Neural cell (in vitro differentiated cells): ENCODE results near the gene TGFBI. TPM values are rescaled to one million over a fixed set of nuclear protein-coding genes. Genes with fewer than 3 reads are reported as not detected.
"Not testable (repeated sequence)": the region's sequence is repeated elsewhere in the genome, so short reads cannot be mapped to it uniquely, and the experiment has no call there.

ENCODE experiments used
- H2AFZ ChIP-seq: fragments of 200-600, 300-800 bp; sonication (generic), shearing (Covaris generic); 2 replicates; pipeline ENCODE4 v1.6.0; 2014; ENCODE audit warnings: low read depth, mild to moderate bottlenecking, antibody characterized with exemption, low read length, moderate library complexity
- H3F3A ChIP-seq: fragments of 200-600 bp; shearing (Covaris generic); 2 replicates; pipeline ENCODE4 v1.6.1; 2016; ENCODE audit warnings: mild to moderate bottlenecking, moderate library complexity, mixed read lengths, antibody characterized with exemption, low read length; ENCODE audit not compliant: insufficient read depth, poor library complexity, severe bottlenecking
- H3K27ac ChIP-seq: fragments of 200-600, 300-800 bp; sonication (generic), shearing (Covaris generic); 2 replicates; pipeline ENCODE4 v1.5.1; 2014; ENCODE audit warnings: mild to moderate bottlenecking, low read length, moderate library complexity
- H3K27me3 ChIP-seq: fragments of 300-800, 200-600 bp; sonication (generic), shearing (Covaris generic); 2 replicates; pipeline ENCODE4 v1.6.0; 2014; ENCODE audit warnings: mild to moderate bottlenecking, low read depth, low read length, moderate library complexity; ENCODE audit not compliant: insufficient read depth
- H3K36me3 ChIP-seq: fragments of 300-800, 200-600 bp; sonication (generic), shearing (Covaris generic); 2 replicates; pipeline ENCODE4 v1.5.1; 2014; ENCODE audit warnings: mild to moderate bottlenecking, antibody characterized with exemption, low read length, moderate library complexity; ENCODE audit not compliant: insufficient read depth
- H3K4me2 ChIP-seq: fragments of 300-800, 200-600 bp; sonication (generic), shearing (Covaris generic); 2 replicates; pipeline ENCODE4 v1.6.0; 2014; ENCODE audit warnings: mild to moderate bottlenecking, low read length
- H3K4me3 ChIP-seq: fragments of 300-800, 200-600 bp; sonication (generic), shearing (Covaris generic); 2 replicates; pipeline ENCODE4 v1.5.1; 2014; ENCODE audit warnings: mild to moderate bottlenecking, low read length, moderate library complexity
- H3K79me2 ChIP-seq: fragments of 200-600 bp; shearing (Covaris generic); replicated peaks from 2 replicates; pipeline ENCODE4 v1.6.0; 2014; ENCODE audit warnings: mild to moderate bottlenecking, low read length, moderate library complexity; ENCODE audit not compliant: insufficient read depth
- H3K9ac ChIP-seq: fragments of 300-800, 200-600 bp; sonication (generic), shearing (Covaris generic); 2 replicates; pipeline ENCODE4 v1.6.1; 2016; ENCODE audit warnings: mild to moderate bottlenecking, low read length, mixed read lengths
- H3K9me2 ChIP-seq: fragments of 200-600 bp; shearing (Covaris generic); 2 replicates; pipeline ENCODE4 v1.6.1; 2016; ENCODE audit warnings: mild to moderate bottlenecking, low read length, mixed read lengths; ENCODE audit not compliant: insufficient read depth
- H3K9me3 ChIP-seq: fragments of 200-600, 300-800 bp; sonication (generic), shearing (Covaris generic); 2 replicates; pipeline ENCODE4 v1.6.1; 2016; ENCODE audit warnings: mild to moderate bottlenecking, mixed run types, low read length, moderate library complexity, mixed read lengths
- H4K20me1 ChIP-seq: fragments of 200-600 bp; shearing (Covaris generic); 2 replicates; pipeline ENCODE4 v1.6.1; 2016; ENCODE audit warnings: mild to moderate bottlenecking, mixed run types; ENCODE audit not compliant: insufficient read depth
- CTCF ChIP-seq: fragments of 450-650 bp; IDR thresholded peaks from 2 replicates; pipeline ENCODE4 v1.5.1; 2014; ENCODE audit warnings: antibody characterized with exemption, mild to moderate bottlenecking, moderate library complexity; ENCODE audit not compliant: poor library complexity, severe bottlenecking
- EP300 ChIP-seq: fragments of 450-650 bp; conservative IDR thresholded peaks from 2 replicates; pipeline ENCODE4 v1.6.1; 2014; ENCODE audit warnings: antibody characterized with exemption, mild to moderate bottlenecking, moderate library complexity; ENCODE audit not compliant: poor library complexity, severe bottlenecking
- EZH2 ChIP-seq: fragments of 200-600, 300-800 bp; shearing (Covaris generic), sonication (generic); IDR thresholded peaks from 2 replicates; pipeline ENCODE4 v1.6.1; 2014; ENCODE audit warnings: antibody characterized with exemption, low read length, borderline replicate concordance, mild to moderate bottlenecking; ENCODE audit not compliant: insufficient read depth, poor library complexity, severe bottlenecking
- POLR2AphosphoS5 ChIP-seq: IDR thresholded peaks from 2 replicates; pipeline ENCODE4 v1.6.1; 2012
- RAD21 ChIP-seq: fragments of 450-650 bp; conservative IDR thresholded peaks from 2 replicates; pipeline ENCODE4 v1.6.1; 2014; ENCODE audit warnings: antibody characterized with exemption, mild to moderate bottlenecking, moderate library complexity
- REST ChIP-seq: IDR thresholded peaks from 2 replicates; pipeline ENCODE4 v1.6.1; 2012; ENCODE audit warnings: borderline replicate concordance
- SMC3 ChIP-seq: fragments of 450-650 bp; conservative IDR thresholded peaks from 2 replicates; pipeline ENCODE4 v1.6.1; 2014; ENCODE audit warnings: antibody characterized with exemption, mild to moderate bottlenecking, moderate library complexity; ENCODE audit not compliant: poor library complexity
- TAF1 ChIP-seq: IDR thresholded peaks from 2 replicates; pipeline ENCODE4 v1.6.1; 2012; ENCODE audit warnings: low read depth
- polyA plus RNA-seq: library from polyadenylated mRNA; depleted of rRNA; stranded (reverse); fragments of >200 nt; gene quantifications from 2 replicates; pipeline ENCODE4 v1.2.3, GENCODE V29; 2014

Gene TGFBI
- polyA plus RNA-seq, 1 donor from 2014 or later: 0.71 TPM

GRCh38 chr5:136043551-136043950, 14.8 kb downstream of the TGFBI start:
- no peaks in the 10 kb centered on the region for H3K27me3 ChIP-seq
- H2AFZ ChIP-seq: no peak overlapping the region
- no peaks in the 10 kb centered on the region for H3K9me2 ChIP-seq
- H3F3A ChIP-seq: no peaks in the 10 kb centered on the region
- no peak overlapping the region for H3K9ac ChIP-seq
- no peaks in the 10 kb centered on the region for H4K20me1 ChIP-seq
- no peaks in the 10 kb centered on the region for H3K36me3 ChIP-seq
- H3K27ac ChIP-seq: peak overlapping the region; percentile 85
- H3K9me3 ChIP-seq: no peaks in the 10 kb centered on the region
- H3K79me2 ChIP-seq: no peaks in the 10 kb centered on the region
- H3K4me2 ChIP-seq: no peak overlapping the region
- no peak overlapping the region for H3K4me3 ChIP-seq
- no peak for TF ChIP-seq SMC3
- TF ChIP-seq RAD21: no peak
- TF ChIP-seq EZH2: no peak
- no peak for TF ChIP-seq EP300
- no peak for TF ChIP-seq TAF1
- TF ChIP-seq CTCF: no peak

GRCh38 chr5:136043968-136044610, 15.3 kb downstream of the TGFBI start:
- H4K20me1 ChIP-seq: no peaks in the 10 kb centered on the region
- no peak overlapping the region for H3K4me3 ChIP-seq

GRCh38 chr5:136045026-136045425, 16.2 kb downstream of the TGFBI start:
- H3K4me2 ChIP-seq, H3K36me3 ChIP-seq, H3F3A ChIP-seq, H3K79me2 ChIP-seq, H3K9ac ChIP-seq, H2AFZ ChIP-seq, H3K9me2 ChIP-seq, H3K4me3 ChIP-seq, H3K27me3 ChIP-seq, H3K27ac ChIP-seq, H3K9me3 ChIP-seq, H4K20me1 ChIP-seq: not testable (repeated sequence)

More at GRCh38 chr5:136043968-136044610, 15.3 kb downstream of the TGFBI start:
- Histone ChIP-seq H3K9ac (no peak overlapping the region), H3F3A (no peaks in the 10 kb centered on the region), H3K9me3 (no peaks in the 10 kb centered on the region), H3K4me2 (no peak overlapping the region), H3K27me3 (no peaks in the 10 kb centered on the region), H3K27ac (peak overlapping the region; percentile 85), H3K9me2 (no peaks in the 10 kb centered on the region), H3K79me2 (no peaks in the 10 kb centered on the region), H2AFZ (no peak overlapping the region), H3K36me3 (no peaks in the 10 kb centered on the region)
- TF ChIP-seq POLR2AphosphoS5 (no peak), CTCF (no peak), RAD21 (no peak), TAF1 (no peak), EZH2 (no peak), REST (no peak)
